ENCODE data around the gene CDK8. TPM values are rescaled to one million over a fixed set of nuclear protein-coding genes. Genes with fewer than 3 reads are reported as not detected.

Gene CDK8
- total and polyA plus RNA-seq, 2 donors (not counting 1 experiment from before 2014, with no cell fraction given), result 17.7 to 19.7 TPM

DNA sequence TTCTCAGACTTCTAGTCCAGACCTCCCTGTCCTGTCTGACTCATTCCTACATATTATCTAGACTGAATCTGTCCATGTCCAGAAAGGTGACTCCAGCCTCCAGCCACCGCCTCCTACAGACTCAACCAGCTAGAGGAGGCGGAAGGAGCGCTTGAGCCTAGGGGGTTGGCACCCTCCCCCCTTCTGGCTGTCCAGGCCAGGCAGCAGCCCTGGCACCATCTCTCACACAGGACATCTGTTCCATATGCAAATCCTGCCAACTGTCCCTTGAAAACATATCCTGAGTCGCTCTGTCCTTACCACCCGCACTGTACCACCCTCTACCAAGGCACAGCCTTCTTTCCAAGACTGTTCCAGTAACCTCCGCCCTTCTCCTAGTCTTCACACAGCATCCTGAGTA lies 152.9 kb downstream of the CDK8 start:
- no peak for DNase-seq (ENCODE audit: low read depth in 2 of 2)
- no peak overlapping the region for H3K4me2 ChIP-seq (ENCODE audit: extremely low read depth, insufficient read depth, low read length)
- H2AFZ ChIP-seq (ENCODE audit: low read length), result no peak overlapping the region
- no peaks in the 10 kb centered on the region for H3K27me3 ChIP-seq (ENCODE audit: control insufficient read depth, insufficient read depth, low read length)
- H3K9me3 ChIP-seq (ENCODE audit: control insufficient read depth, insufficient read depth, low read depth, low read length), result no peaks in the 10 kb centered on the region
- no peak overlapping the region for H3K27ac ChIP-seq (ENCODE audit: insufficient read depth, low read length)
- H3K4me3 ChIP-seq (replicated peaks in 1 of 4; ENCODE audit: control extremely low read depth in 1 of 4, insufficient read depth in 1 of 4, low read depth in 3 of 4, low read length in 4 of 4), result no peak overlapping the region
- no peaks in the 10 kb centered on the region for H4K20me1 ChIP-seq (ENCODE audit: control insufficient read depth, extremely low read depth, insufficient read depth, low read length)
- H3K79me2 ChIP-seq (ENCODE audit: control insufficient read depth, insufficient read depth, low read length), result no peaks in the 10 kb centered on the region
- H3K4me1 ChIP-seq (ENCODE audit: control insufficient read depth, extremely low read depth, insufficient read depth, low read length), result no peaks in the 10 kb centered on the region
- no peak overlapping the region for H3K9ac ChIP-seq (ENCODE audit: insufficient read depth, low read length)
- H3K36me3 ChIP-seq (ENCODE audit: control insufficient read depth, insufficient read depth, low read length), result no peaks in the 10 kb centered on the region
- TF ChIP-seq CTCF (conservative IDR thresholded peaks at IDR 0.05 in 1 of 2, IDR thresholded peaks at IDR 0.05 in 1 of 2; ENCODE audit: low read depth in 1 of 2, low read length in 2 of 2), result no peak
- TF ChIP-seq EZH2 (IDR thresholded peaks at IDR 0.05; ENCODE audit: low read length, missing control alignments), result no peak

DNA sequence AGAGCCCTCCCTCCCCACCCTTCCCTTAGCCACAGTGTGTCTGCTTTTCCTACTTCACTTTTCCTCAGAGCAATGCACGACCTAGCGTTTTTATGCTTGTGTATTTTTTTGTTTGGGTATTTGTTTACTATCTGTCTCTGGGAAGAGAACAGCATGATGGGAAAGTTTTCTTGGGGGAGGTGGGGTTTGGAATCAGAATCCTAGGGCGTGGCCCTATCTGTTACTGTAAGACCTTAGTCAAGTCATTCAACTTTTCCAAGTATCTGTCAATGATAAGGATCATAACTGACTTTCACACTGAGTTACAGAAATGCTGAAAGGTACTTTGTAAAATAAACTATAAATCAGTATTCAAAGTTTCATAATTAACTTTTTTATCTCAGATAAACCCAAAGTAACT lies 157.3 kb downstream of the CDK8 start:
- no peak for TF ChIP-seq EZH2 (IDR thresholded peaks at IDR 0.05; ENCODE audit: low read length, missing control alignments)
- no peak for TF ChIP-seq CTCF (conservative IDR thresholded peaks at IDR 0.05 in 1 of 2, IDR thresholded peaks at IDR 0.05 in 1 of 2; ENCODE audit: low read depth in 1 of 2, low read length in 2 of 2)
- no peaks in the 10 kb centered on the region for H3K36me3 ChIP-seq (ENCODE audit: control insufficient read depth, insufficient read depth, low read length)
- no peak overlapping the region for H3K4me2 ChIP-seq (ENCODE audit: extremely low read depth, insufficient read depth, low read length)
- DNase-seq (ENCODE audit: low read depth in 2 of 2), result no peak
- H2AFZ ChIP-seq (ENCODE audit: low read length), result no peak overlapping the region
- no peaks in the 10 kb centered on the region for H3K4me1 ChIP-seq (ENCODE audit: control insufficient read depth, extremely low read depth, insufficient read depth, low read length)
- no peak overlapping the region for H3K9ac ChIP-seq (ENCODE audit: insufficient read depth, low read length)
- H3K27me3 ChIP-seq (ENCODE audit: control insufficient read depth, insufficient read depth, low read length), result no peaks in the 10 kb centered on the region
- H3K9me3 ChIP-seq (ENCODE audit: control insufficient read depth, insufficient read depth, low read depth, low read length), result no peaks in the 10 kb centered on the region
- no peaks in the 10 kb centered on the region for H3K79me2 ChIP-seq (ENCODE audit: control insufficient read depth, insufficient read depth, low read length)
- no peak overlapping the region for H3K4me3 ChIP-seq (replicated peaks in 1 of 4; ENCODE audit: control extremely low read depth in 1 of 4, insufficient read depth in 1 of 4, low read depth in 3 of 4, low read length in 4 of 4)
- H3K27ac ChIP-seq (ENCODE audit: insufficient read depth, low read length), result no peak overlapping the region
- no peaks in the 10 kb centered on the region for H4K20me1 ChIP-seq (ENCODE audit: control insufficient read depth, extremely low read depth, insufficient read depth, low read length)

GRCh38 chr13:26412263-26412662 lies 158.3 kb downstream of the CDK8 start:
- no peak for DNase-seq (ENCODE audit: low read depth in 2 of 2)
- H3K4me2 ChIP-seq (ENCODE audit: extremely low read depth, insufficient read depth, low read length), result no peak overlapping the region
- H3K9ac ChIP-seq (ENCODE audit: insufficient read depth, low read length), result no peak overlapping the region
- no peak overlapping the region for H3K27ac ChIP-seq (ENCODE audit: insufficient read depth, low read length)
- no peaks in the 10 kb centered on the region for H4K20me1 ChIP-seq (ENCODE audit: control insufficient read depth, extremely low read depth, insufficient read depth, low read length)
- H3K9me3 ChIP-seq (ENCODE audit: control insufficient read depth, insufficient read depth, low read depth, low read length), result no peaks in the 10 kb centered on the region
- no peak overlapping the region for H3K4me3 ChIP-seq (replicated peaks in 1 of 4; ENCODE audit: control extremely low read depth in 1 of 4, insufficient read depth in 1 of 4, low read depth in 3 of 4, low read length in 4 of 4)
- H3K79me2 ChIP-seq (ENCODE audit: control insufficient read depth, insufficient read depth, low read length), result no peaks in the 10 kb centered on the region
- no peak overlapping the region for H2AFZ ChIP-seq (ENCODE audit: low read length)
- H3K36me3 ChIP-seq (ENCODE audit: control insufficient read depth, insufficient read depth, low read length), result no peaks in the 10 kb centered on the region
- H3K27me3 ChIP-seq (ENCODE audit: control insufficient read depth, insufficient read depth, low read length), result no peaks in the 10 kb centered on the region
- H3K4me1 ChIP-seq (ENCODE audit: control insufficient read depth, extremely low read depth, insufficient read depth, low read length), result no peaks in the 10 kb centered on the region
- no peak for TF ChIP-seq CTCF (conservative IDR thresholded peaks at IDR 0.05 in 1 of 2, IDR thresholded peaks at IDR 0.05 in 1 of 2; ENCODE audit: low read depth in 1 of 2, low read length in 2 of 2)
- no peak for TF ChIP-seq EZH2 (IDR thresholded peaks at IDR 0.05; ENCODE audit: low read length, missing control alignments)
